Inflammatory macrophage treated with lipopolysaccharide for 4 hours (primary cell): ENCODE measurements around the gene DUSP9.
A peak's percentile ranks its signal among the peaks of the same experiment; 100 is the strongest.

Source experiments
- DNase-seq: peaks from one replicate; pipeline ENCODE4 v3.0.0-alpha.2; 2020

The DUSP9 gene

GRCh38 chrX:153649178-153649914 is 2.3 kb downstream of the DUSP9 start:
- peak; percentile 54 for DNase-seq

DNA sequence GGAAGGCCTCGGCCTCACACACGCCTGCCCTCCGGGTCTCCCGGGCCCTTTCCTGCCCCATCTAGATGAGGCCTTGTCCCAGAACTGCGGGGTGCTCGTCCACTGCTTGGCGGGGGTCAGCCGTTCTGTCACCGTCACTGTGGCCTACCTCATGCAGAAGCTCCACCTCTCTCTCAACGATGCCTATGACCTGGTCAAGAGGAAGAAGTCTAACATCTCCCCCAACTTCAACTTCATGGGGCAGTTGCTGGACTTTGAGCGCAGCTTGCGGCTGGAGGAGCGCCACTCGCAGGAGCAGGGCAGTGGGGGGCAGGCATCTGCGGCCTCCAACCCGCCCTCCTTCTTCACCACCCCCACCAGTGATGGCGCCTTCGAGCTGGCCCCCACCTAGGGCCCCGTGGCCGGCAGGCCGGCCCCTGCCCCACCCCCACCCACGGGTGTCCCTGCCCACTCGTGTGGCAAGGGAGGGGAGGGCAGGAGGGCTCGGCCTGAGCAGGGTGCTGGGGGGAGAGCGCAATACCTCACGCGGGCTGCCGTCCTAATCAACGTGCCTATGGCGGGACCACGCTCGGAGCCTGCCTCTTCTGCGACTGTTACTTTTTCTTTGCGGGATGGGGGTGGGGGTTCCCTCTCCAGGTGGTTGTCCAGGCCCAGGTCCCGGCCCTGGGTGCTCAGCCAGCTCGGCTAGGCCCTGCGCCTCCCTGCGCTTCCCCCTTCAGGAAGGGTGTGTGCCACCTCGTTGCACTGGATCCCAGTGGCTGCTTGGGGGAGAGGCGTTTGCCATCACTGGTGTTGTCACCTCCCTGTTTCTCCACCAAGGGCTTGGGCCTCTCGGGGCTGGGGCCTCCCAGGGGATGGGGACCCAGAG is 3.1 kb downstream of the DUSP9 start:
- DNase-seq = no peak

GRCh38 chrX:153650959-153651358 is 4.0 kb downstream of the DUSP9 start:
- DNase-seq = no peak

DNA sequence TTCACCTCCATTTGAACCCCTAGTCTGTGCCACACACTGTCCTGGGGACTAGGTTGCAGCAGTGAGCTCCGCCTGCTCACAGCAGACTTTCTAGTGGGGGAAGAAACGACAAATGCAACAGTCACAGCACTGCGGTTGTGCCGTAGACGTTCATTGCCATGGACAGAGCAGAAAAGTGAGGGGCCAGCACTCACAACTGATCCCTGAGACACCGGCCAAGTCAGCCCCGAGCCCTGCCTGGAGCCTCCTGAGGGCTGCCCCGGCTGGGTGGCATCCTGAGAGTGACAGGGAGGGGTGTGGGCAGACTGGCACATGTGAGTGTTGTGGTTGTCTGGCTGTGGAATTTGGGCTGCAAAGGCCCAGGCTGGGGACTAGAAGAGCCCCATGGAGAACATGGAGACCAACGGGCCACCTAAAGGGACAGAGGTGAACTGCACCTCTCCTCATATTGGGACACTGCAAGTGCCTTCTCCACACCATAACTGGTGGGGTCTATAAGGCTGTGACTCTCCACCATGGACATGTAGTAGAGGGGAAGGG is 4.6 kb downstream of the DUSP9 start:
- peak; percentile 13 for DNase-seq

- no peak for DNase-seq
These were observed 6.6 kb downstream of the DUSP9 start for GRCh38 chrX:153653556-153653955.

- DNase-seq = no peak
These were observed 10.2 kb downstream of the DUSP9 start for GRCh38 chrX:153657161-153657560.

DNA sequence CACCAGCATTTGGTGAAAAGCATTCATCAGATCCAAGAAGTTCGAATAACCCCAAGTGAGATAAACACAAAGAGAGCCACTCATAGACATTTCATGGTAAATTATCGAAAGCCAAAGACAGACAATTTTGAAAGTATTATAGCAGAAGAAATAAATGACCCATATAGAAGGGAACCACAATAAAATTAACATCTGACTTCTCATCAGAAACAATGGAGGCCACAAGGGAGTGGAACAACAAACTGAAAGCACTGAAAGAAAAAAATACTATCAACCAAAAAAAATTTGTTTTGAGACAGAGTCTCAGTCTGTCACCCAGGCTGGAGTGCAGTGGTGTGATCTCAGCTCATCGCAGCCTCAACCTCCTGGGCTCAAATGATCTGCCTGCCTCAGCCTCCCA is 12.3 kb downstream of the DUSP9 start:
- DNase-seq = no peak

GRCh38 chrX:153662266-153662665 is 15.3 kb downstream of the DUSP9 start:
- peak; percentile 10 for DNase-seq

DNA sequence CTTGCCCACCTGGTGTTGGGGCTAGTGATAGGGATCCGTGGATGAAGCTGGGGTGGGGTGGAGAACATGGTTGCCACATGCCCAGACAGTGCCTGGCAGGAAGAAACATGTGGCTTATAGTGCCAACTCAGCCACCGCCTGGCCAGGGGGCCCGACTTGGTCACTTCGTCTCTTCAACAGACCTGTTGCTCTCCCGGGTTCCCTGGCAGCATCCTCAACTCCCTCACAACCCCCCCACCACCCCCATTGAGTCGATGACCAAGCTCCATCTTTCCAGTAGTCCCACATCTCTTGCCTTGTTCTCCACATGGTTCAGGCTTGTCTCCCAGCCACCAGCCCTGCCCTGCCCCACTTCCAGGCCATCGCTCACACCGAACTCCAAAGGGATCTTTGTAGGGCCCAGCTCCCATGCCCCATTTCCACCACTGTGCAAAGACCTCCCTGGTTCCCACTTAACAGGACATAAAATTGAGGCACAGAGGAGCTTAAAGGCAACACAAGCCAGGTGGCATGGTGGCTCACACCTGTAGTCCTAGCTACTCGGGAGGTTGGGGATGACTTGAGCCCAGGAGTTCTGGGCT is 18.8 kb downstream of the DUSP9 start:
- no peak for DNase-seq

DNA sequence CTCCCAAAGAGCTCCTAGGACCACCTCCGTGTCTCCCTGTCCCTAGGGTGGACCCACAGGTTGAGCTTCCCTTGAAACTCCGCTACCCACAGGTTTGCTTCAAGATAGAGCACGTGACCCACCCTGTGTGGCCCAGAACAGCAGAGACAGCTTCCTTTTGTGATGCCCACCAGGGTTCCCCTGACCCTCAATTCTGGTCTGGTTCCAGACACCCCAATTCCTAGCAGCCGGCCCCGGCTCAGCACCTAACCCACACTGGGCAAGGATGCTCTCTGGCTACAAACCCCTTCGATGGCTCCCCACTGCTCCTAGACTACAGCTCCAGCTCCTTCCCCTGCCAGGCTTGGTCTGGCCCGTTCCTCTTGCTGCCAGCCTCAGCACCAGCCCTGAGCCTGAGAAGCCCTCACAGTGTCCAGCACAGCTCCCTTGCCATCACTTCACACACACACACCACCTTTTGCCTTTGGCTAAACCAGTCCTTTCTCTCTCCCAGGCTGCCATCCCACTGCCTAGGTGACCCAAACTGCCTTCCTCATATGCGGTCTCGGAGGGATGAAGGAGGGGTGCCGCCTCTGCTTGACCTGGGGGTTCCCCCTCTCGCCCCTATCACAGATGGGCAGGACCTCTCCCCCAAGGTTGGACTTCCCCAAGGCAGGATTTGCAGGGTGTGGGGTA is 20.4 kb downstream of the DUSP9 start:
- DNase-seq = no peak

DNA sequence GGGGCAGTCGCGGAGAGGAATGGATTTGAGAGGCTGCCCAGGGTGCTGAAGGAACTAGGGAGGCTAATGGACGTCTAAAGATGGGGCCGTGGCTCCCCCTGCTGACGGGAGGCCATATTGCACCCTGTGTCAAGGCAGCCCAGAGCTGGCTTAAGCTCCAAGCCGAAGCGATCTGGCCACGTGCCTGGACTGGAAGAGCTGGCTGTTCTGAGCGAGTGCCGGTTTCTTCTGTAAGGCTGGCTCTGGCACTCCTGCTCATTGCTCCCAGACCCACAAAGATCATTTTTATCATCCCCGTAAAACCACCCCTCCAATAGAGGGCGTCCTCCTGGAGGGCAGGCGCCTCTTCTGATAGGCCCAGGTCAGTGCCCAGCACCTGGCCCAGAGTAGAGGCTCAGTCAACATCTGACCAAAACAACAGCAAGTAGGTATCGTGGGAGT is 21.0 kb downstream of the DUSP9 start:
- DNase-seq = peak; percentile 65

DNA sequence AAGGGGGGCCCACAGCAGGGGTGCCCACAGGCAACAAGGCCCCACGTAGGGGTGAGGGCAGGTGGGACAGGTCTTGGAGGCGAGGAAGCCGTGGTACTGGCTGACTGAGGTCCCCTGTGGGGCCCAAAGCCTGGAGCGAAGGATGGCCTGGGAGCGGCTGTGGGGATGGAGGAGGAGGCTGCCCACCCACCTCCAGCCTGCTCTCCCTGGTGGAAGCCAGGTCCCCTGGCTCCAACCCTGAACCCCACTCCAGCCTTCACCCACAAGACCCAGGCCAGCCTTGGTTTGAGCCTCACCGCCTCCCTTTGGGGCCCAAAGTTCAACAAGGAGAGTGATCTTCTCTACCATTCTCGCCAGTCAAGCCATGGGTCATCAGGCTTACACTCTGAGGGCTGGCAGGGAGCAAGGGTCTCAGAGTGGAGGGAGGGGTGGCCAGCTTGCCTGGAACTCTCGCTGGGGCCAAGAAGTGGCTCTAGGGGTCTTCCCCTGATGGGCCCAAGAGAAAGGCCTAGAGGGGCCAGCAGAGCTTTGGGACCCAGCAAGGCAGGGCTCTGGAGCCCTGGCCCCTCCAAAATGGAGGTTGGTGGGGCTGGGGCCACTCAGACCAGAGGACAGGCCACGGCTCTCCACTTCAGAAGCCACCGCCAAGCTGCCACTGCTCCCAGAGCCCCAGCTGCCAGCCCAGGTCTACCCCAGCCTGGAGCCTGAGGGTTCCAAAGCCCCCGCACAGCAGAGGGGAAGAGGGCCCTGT is 21.6 kb downstream of the DUSP9 start:
- DNase-seq = no peak

- no peak for DNase-seq
These were observed 22.3 kb downstream of the DUSP9 start for GRCh38 chrX:153669174-153669890.

DNA sequence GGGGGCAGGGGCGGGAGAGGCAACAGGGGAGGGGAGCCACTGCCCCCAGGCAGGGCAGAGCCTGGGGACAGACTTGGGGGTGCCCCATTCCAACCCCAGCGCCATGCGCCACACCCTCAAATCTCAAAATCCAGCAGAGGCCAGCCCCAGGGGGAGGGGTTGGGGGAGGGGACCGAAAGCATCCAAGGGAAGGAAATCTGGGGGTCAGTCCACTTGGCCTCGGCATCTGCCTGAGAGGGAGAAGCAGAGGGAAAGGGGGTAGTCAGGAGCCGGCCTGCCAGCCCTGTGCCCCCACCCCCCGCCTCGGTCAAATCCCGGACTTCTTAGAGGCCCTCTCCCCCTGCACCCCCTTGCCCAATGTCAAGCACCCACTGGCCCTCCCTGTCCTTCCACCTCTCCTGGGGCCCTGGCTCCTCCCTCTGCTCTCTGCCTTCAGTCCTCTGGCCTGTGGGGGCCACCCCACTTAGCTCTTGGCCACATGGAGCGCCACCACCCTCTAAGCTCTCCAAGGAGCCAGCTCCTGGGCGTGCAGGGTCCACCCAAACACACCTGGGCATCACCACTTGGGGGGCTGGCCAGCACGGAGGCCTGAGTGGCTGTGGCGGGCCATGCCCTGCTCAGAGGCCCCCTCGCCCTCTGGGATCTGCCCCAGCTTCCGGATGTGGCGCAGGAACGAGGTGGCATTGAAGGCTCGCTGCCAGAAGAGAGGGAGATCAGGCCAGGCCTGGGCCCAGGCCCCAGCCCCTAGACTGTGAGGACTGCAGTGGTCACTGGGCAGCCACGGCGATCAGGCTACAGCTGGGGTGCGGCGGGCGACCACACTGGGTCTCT is 23.1 kb downstream of the DUSP9 start:
- DNase-seq = no peak

GRCh38 chrX:153670748-153671588 is 24.0 kb downstream of the DUSP9 start:
- DNase-seq = no peak

- no peak for DNase-seq
These were observed 24.9 kb downstream of the DUSP9 start for GRCh38 chrX:153671589-153672530.

GRCh38 chrX:153672531-153673427 is 25.8 kb downstream of the DUSP9 start:
- DNase-seq = no peak
